Cerebellar cortex (tissue), 1 donor: ENCODE data around the gene NUDT22.
A peak's percentile ranks its signal among the peaks of the same experiment; 100 is the strongest.

Experiments
- DNase-seq: peaks from one replicate; pipeline ENCODE4 v3.0.0-alpha.2; 2015; ENCODE audit warnings: low spot score

The NUDT22 gene

DNA sequence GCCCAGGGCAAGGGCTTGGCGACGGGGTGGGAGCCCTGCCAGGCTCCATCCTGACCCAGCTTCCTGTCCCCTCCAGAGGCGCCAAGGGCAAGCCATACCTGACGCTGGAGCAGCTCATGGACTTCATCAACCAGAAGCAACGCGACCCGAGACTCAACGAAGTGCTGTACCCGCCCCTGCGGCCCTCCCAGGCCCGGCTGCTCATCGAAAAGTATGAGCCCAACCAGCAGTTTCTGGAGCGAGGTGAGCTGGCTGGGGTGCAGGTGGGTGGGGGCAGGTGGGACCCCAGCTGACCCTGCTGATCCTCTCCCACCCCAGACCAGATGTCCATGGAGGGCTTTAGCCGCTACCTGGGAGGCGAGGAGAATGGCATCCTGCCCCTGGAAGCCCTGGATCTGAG is 30.2 kb downstream of the NUDT22 start:
- no peak for DNase-seq

DNA sequence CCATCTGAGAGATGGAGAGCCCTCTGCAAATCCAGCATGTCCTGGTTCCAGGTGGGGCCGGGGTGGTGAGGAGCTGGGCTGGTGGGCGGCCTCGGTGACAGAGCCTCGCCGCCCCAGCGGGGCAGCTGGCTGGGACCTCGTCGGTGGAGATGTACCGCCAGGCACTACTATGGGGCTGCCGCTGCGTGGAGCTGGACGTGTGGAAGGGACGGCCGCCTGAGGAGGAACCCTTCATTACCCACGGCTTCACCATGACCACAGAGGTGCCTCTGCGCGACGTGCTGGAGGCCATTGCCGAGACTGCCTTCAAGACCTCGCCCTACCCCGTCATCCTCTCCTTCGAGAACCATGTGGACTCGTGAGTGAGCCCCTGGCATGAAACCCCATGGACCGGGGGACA is 32.3 kb downstream of the NUDT22 start:
- DNase-seq, result no peak

GRCh38 chr11:64258946-64259532 is 33.0 kb downstream of the NUDT22 start:
- DNase-seq, result no peak

DNA sequence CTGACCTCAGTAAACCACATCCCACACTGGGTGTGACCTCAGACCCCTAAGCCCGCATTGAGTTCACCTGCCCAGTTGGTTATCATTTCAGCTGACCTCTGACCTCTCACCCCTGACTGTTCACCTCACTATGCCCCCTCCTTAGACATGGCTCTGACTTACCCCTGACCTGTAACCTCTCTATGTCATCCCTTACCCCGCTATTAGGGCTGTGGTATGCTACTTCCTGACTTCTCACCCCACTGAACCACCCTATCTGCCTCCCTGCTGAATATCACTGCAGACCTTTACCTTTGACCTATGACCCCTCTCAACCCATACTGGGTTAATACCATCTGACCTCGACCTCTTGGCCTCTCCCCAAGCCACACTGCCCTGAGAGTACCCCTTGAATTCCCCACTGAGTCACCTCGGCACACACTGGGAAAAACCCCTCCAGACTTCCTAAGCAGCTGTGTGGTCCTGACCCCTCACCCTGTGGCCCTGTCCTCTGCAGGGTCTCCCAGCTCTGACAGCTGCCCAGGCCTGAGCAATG is 33.5 kb downstream of the NUDT22 start:
- DNase-seq, result no peak

GRCh38 chr11:64260147-64260708 is 34.2 kb downstream of the NUDT22 start:
- no peak for DNase-seq

GRCh38 chr11:64261556-64262080 is 35.5 kb downstream of the NUDT22 start:
- no peak for DNase-seq

DNA sequence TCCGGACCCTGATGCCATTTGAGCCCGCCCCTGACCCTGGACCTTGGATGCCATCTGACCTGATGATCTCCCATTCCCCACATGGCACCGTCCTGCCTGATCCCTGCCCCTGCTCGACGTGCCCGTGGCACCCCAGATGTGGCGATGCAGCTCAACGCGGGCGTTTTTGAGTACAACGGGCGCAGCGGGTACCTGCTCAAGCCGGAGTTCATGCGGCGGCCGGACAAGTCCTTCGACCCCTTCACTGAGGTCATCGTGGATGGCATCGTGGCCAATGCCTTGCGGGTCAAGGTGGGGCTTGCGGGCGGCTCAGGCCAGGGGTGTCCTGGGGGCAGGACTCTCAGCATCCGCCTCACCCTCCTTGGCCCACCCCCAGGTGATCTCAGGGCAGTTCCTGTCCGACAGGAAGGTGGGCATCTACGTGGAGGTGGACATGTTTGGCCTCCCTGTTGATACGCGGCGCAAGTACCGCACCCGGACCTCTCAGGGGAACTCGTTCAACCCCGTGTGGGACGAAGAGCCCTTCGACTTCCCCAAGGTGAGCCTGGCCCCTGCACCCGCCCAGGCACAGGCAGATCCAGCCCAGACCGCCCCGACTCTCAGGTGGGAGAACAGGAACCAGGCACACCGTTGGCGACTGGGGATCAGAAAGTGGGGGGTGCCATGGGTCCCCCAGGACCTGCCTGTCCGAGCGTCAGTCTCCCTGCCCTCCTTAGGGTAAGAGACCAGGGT is 36.4 kb downstream of the NUDT22 start:
- no peak for DNase-seq

DNA sequence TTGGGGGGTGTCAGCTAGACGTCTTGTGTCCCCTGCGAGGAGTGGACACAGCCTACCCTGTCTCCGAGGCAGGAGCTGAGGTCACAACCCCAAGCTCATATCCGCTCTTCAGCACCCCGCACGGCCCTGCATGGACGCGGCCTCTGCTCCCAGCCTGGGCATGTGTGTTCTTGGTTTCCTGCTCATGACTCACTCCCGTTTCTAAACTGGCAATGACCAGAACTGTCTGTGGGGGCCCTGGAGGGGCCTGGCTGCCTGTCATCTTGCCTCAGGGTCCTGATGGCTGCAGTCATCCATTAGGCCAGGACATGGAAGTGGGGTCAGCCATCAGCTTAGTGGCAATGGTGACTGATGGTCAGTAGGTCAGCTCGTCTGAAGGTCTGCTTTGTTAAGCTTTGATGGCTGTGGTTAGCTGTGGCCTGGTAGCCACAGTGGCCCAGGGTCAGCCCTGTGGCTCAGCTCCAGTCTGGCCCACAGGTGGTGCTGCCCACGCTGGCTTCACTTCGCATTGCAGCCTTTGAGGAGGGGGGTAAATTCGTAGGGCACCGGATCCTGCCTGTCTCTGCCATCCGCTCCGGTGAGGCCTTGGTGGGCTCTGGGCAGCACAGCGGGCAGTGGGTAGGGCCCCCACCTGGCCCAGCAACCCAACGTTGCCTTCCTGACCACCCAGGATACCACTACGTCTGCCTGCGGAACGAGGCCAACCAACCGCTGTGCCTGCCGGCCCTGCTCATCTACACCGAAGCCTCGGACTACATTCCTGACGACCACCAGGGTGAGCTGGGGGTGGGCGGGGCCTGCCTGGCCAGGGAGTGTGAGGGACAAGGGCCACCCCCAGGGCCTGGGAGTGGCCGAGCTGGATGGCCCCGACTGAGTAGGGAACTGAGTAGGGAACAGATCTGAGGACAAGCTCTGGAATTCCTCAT is 37.2 kb downstream of the NUDT22 start:
- no peak for DNase-seq

DNA sequence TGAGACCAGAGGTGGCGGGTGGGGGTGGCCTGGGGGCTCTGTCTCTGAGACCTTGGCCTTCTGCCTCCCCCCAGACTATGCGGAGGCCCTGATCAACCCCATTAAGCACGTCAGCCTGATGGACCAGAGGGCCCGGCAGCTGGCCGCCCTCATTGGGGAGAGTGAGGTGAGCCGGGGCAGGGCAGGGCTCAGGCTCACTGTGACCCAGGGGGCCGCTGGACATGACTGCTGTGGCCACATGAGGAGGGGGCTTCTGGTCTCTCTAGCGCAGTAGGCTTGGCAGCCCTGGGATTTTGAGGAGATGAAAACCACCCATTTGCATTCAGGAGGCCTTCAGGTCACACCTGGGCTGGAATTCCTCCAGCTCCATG is 37.9 kb downstream of the NUDT22 start:
- DNase-seq, result no peak

DNA sequence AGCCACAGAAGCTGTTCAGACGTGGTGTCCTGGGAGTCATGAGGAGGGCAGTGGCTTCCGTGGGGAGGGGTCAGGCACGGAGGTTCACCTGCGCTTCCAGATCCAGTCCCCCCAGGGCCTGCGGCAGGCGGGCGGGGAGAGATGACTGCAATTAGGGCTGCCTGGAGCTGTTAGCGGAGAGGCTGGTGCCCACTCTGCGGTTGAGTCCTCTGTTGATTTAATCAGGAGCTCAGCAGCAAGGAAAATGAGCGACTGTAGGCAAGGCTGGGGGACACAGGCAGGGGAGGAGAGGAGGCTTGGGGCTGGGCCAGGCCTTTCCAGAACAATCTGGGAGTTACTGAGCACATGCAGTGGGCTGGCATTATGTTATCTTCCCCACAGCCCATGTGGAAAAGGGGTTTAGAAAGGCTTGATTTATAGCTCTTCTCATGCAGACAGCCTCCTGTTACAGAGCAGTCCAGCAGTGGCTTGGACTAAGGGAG is 38.3 kb downstream of the NUDT22 start:
- DNase-seq, result no peak

DNA sequence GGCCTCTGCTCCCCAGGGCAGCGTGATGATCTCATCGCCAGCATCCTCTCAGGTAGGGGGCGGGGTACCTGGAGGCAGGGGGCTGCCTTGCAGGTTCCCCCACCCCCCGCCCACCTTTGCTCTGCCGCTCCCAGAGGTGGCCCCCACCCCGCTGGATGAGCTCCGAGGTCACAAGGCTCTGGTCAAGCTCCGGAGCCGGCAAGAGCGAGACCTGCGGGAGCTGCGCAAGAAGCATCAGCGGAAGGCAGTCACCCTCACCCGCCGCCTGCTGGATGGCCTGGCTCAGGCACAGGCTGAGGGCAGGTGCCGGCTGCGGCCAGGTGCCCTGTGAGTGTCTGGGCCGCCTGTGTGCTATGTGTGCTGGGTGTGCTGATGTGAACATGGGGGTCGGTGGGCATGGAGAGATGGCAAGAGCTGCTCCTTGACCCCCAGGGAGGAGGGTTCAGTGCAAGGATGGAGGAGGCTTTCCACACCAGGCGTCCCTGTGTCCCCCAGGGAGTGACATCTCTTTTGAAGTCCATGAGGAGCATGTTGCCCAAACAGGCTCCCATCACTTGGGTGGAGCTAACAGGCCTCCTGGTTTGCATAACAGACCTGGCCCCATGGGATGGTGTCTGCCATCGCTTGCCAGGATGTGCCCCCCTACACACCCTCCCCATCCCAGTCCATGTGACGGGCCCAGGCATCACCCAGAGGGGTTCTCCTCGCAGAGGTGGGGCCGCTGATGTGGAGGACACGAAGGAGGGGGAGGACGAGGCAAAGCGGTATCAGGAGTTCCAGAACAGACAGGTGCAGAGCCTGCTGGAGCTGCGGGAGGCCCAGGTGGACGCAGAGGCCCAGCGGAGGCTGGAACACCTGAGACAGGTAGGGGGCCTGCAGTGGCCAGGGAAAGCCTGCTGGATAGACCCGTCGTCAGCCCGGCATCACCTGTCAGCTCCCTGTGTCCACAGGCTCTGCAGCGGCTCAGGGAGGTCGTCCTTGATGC is 39.4 kb downstream of the NUDT22 start:
- no peak for DNase-seq

DNA sequence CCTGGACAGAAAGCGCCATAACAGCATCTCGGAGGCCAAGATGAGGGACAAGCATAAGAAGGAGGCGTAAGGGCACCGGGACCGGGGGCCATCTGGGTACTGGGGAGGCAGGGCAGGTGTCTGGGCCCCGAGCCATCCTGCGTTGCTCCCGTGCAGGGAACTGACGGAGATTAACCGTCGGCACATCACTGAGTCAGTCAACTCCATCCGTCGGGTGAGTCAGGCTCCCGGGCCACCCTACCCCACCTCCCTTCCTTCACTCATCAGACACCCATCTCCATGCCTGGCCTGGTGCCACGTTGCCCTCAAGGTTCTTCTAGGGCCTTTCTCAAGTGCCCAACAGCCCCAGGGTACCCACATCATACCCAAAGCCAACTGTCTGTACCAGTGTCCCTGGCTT is 40.3 kb downstream of the NUDT22 start:
- DNase-seq, result no peak

DNA sequence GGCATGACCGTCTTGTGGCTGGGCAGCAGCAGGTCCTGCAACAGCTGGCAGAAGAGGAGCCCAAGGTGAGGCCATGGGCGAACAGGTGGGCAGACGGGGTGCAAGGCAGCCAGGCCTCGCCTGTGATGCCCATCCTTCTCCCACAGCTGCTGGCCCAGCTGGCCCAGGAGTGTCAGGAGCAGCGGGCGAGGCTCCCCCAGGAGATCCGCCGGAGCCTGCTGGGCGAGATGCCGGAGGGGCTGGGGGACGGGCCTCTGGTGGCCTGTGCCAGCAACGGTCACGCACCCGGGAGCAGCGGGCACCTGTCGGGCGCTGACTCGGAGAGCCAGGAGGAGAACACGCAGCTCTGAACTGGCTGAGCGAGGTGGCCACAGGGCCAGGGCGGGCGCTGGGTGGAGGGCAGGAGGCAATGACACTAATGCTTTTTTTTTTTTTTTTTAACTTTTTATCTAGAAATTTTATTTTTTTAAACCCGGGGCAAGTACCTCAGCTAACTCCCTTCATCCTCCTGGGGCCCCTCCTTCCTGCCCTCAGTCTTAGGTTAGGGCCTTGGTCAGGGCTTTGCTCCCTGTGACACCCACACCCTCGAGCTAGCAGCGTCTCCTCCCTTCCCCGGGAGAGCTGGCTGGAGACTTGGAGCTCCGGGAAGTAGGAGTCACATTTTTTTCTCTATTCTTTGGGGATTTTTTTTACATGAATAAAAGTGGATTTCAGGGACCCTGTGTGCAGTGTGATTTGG is 41.3 kb downstream of the NUDT22 start:
- DNase-seq, result no peak

GRCh38 chr11:64268025-64268892 is 42.2 kb downstream of the NUDT22 start:
- DNase-seq, result peak; percentile 62

DNA sequence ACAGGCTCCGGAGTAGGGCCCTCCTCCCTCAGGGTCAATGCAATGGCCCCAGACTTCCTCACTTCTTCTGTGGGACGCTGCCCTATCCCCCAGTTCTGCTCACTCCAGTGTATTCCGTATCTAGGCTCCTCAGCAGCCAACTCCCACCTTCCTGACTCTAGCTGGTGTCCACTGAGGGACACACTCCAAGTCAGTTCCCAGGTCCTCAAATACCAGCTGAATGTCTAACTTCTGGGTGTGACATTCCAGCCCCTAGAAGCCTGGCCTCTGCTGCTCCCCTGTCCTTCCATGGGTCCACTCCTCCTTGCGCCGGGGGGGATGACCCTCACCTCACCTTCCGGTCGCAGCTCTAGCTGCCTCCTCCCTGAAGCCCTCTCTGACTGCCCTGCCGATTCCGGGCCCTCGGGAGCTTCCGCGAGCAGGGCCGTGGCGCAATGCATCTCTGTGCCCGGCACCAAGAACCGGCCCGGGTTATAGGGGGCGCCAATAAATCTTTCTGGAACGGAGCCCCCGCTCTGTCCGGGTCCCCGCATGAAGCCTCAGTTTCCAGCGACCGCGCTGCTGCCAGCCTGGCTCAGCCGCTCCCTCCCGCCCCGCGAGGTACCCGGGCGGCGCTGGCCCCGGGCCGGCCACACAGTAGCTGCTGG is 42.9 kb downstream of the NUDT22 start:
- DNase-seq, result no peak

GRCh38 chr11:64269540-64270220 is 43.6 kb downstream of the NUDT22 start:
- peak; percentile 100 for DNase-seq

DNA sequence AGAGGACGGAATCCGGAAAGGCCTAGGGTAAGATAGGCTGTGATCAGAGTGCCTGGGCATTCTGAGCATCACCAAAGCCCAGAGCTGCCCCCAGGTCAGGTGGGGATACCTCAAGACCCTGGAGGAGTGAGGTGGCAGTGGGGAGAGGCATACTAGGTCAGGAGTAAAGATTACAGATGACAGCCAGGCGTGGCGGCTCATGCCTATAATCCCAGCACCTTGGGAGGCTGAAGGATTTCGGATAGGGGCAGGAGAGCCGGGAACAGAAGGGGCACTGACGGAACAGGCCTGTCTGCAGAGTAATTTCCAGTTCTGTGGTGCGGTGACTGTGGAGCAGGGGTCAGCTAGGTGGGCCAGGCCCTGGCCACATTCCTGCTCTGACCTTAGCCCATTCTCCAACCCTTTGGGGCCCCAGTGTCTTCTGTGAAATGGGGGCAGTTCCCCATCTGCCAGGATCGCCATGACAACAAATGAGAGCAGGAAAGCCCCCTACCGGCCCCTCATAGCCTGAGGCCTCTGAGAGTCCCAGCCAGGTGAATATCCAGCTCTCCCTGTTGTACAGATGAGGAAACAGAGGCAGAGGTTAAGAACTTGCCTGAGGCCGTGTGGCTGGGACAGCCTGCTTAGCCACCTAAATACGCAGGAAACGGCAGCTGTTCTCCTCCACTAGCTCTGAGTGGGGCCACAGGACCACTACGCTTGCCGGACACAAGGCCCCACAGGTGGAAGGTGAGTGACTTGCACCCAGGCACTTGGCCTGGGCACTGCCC is 49.1 kb downstream of the NUDT22 start:
- no peak for DNase-seq
